Left ventricle myocardium inferior (tissue), 1 donor: ENCODE data around the gene P2RX6. TPM values are rescaled to one million over a fixed set of nuclear protein-coding genes. Genes with fewer than 3 reads are reported as not detected.

Experiments
- DNase-seq: peaks from one replicate; pipeline ENCODE4 v3.0.0-alpha.2; 2020
- H3K27ac ChIP-seq: fragments of 200-600 bp; replicated peaks from 2 replicates; pipeline ENCODE4 v1.8.0; 2021
- H3K27me3 ChIP-seq: fragments of 200-600 bp; 2 replicates; pipeline ENCODE4 v1.8.0; 2021; ENCODE audit warnings: low read depth
- H3K36me3 ChIP-seq: fragments of 200-600 bp; 2 replicates; pipeline ENCODE4 v1.8.0; 2021
- H3K4me1 ChIP-seq: fragments of 200-600 bp; 2 replicates; pipeline ENCODE4 v1.8.0; 2021
- H3K4me3 ChIP-seq: fragments of 200-600 bp; 2 replicates; pipeline ENCODE4 v1.8.0; 2021; ENCODE audit warnings: mild to moderate bottlenecking, moderate library complexity
- H3K9me3 ChIP-seq: fragments of 200-600 bp; replicated peaks from 2 replicates; pipeline ENCODE4 v1.8.0; 2021
- intact Hi-C: fragments of 100-400 bp; cut with micrococcal nuclease; formaldehyde crosslinking; loops from one replicate; pipeline ENCODE4 v1.11.0; 2022
- total RNA-seq: library from RNA; stranded (reverse); fragmentation: NEBNext Ultra II Directional; extraction: Animal tissue kit (Norgen Biotek cat#: 25700); gene quantifications from one replicate; pipeline ENCODE4 v1.2.1, GENCODE V29; 2021
- TF ChIP-seq, protein P1 (sequence below): fragments of 200-600 bp; IDR thresholded peaks from 2 replicates; pipeline ENCODE4 v1.8.0; 2021; ENCODE audit warnings: antibody characterized with exemption, mild to moderate bottlenecking, borderline replicate concordance
- donor health status: DM: no; HTN: yes; CAD: no; lungs with severe emphysema.

Gene P2RX6
- total RNA-seq, 1 donor from 2014 or later: 3.5 TPM

DNA sequence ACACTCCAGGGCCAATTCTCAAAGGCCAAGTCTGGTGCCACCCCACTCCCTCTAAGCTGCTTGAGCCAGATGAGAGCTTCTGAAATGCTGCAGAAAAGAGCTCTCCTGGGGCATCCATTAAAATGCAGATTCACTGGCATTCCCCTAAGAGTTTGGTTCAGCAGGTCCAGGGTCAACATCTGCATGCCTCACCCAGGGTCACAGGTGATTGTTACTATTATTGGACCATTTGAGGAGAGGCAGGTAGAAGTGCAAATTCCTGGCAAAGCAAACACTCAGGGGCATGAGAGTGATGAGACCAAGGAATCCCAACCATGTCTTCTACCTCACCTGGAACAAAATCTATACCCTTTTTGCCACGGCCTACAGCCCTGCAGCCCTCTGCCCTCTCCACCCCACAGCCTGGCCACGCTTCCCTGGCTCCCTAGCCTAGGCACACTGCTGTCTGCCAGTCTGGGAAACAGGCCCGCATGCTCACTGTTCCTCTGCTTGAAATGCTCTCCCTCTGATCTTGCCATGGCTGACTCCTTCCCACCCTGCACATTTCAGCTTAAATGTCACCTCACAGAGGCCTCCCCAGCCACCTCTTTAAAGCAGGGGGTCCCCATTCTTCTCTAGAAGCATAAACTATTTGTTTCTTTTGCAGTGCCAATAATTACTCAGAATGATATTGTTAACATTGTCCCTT is 4.4 kb upstream of the P2RX6 start:
- peaks cover 22% of the 10 kb centered on the region for H3K4me1 ChIP-seq
- intact Hi-C loops: no loop called here
- H3K27me3 ChIP-seq: no peaks in the 10 kb centered on the region
- H3K36me3 ChIP-seq: no peaks in the 10 kb centered on the region
- no peak overlapping the region for H3K4me3 ChIP-seq
- TF ChIP-seq, protein P1, sequence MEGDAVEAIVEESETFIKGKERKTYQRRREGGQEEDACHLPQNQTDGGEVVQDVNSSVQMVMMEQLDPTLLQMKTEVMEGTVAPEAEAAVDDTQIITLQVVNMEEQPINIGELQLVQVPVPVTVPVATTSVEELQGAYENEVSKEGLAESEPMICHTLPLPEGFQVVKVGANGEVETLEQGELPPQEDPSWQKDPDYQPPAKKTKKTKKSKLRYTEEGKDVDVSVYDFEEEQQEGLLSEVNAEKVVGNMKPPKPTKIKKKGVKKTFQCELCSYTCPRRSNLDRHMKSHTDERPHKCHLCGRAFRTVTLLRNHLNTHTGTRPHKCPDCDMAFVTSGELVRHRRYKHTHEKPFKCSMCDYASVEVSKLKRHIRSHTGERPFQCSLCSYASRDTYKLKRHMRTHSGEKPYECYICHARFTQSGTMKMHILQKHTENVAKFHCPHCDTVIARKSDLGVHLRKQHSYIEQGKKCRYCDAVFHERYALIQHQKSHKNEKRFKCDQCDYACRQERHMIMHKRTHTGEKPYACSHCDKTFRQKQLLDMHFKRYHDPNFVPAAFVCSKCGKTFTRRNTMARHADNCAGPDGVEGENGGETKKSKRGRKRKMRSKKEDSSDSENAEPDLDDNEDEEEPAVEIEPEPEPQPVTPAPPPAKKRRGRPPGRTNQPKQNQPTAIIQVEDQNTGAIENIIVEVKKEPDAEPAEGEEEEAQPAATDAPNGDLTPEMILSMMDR: no peak
- no peak for DNase-seq
- H3K9me3 ChIP-seq: no peaks in the 10 kb centered on the region
- no peak overlapping the region for H3K27ac ChIP-seq

DNA sequence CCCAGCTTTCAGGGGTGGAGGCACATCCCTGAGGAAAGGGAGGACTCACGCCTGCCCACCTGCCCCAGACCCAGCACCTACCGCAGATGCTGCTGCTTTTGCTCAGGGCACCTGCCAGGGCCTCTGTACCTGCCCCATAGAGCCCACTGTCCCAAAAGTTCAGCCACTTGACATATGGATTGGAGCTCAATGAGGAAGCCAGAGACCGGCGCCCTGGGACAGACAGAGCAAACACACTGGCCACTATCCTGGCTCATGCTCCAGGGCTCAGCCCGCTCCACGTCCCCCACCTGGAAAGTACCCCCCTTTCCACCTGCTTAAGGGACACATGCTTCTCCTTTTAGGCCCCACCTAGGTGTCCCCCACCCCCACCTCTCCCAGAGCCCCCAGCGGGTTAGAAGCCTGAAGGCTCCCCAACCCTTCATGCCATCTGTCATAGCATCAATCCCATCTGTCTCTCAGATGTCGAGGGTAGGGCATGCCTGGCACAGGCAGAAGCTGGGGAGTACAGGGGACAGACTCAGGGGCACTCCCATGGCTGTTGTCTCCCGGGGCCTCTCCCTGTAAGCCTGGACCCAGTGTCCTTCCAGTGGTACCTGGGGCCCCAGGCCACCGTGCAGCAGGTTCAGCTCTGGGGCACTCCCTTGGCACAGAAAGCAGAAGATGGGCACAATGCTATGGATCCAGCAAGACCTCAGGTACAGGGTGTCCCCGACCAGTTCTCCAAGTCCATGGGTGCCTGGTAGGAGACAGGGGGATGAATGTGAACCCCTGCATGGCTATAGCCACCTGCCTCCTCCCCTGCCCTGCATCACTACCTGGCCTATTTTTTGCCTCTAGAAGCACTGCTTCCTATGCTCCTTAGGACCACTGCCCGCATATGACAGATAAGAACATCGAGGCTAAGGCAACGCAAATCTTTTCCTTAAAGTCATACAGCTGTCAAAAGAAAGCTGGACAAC is 2.2 kb upstream of the P2RX6 start:
- Histone ChIP-seq H3K4me1 (peaks cover 26% of the 10 kb centered on the region), H3K9me3 (no peaks in the 10 kb centered on the region), H3K36me3 (no peaks in the 10 kb centered on the region), H3K27ac (no peak overlapping the region), H3K27me3 (no peaks in the 10 kb centered on the region), H3K4me3 (no peak overlapping the region)
- DNase-seq: no peak
- TF ChIP-seq, protein P1: no peak
- intact Hi-C loops: no loop called here

DNA sequence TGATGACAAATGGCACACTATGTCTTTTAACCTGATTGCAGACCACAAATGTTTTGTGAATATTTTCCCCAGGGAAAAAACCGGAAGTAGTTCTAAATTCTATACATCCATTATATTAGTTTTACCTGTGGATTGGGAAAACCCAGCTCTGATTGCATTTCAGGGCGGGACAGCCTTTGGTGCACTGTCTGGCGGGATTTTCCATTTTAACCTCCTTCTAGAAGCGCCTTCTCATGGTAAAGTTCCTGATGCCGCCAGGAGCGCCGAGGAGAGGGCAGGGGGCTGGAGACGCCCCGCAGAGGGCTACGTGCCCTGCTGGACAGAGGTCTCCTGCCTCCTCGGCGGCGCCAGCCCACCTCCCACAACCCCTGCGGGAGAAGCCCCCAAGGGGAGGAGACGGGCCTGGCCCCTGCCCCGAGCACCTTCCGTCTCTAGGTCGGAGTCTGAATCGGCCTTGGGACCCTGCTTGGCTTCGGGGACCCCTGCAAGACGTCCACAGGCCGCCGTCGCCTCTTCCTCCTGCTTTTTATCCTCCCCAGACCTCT is 1.2 kb upstream of the P2RX6 start:
- H3K9me3 ChIP-seq: no peaks in the 10 kb centered on the region
- peaks cover 26% of the 10 kb centered on the region for H3K4me1 ChIP-seq
- no peaks in the 10 kb centered on the region for H3K36me3 ChIP-seq
- H3K27me3 ChIP-seq: no peaks in the 10 kb centered on the region
- TF ChIP-seq, protein P1: no peak
- DNase-seq: no peak
- peak overlapping the region; percentile 81 for H3K27ac ChIP-seq
- intact Hi-C loops: no loop called here
- H3K4me3 ChIP-seq: peak overlapping the region; percentile 71

DNA sequence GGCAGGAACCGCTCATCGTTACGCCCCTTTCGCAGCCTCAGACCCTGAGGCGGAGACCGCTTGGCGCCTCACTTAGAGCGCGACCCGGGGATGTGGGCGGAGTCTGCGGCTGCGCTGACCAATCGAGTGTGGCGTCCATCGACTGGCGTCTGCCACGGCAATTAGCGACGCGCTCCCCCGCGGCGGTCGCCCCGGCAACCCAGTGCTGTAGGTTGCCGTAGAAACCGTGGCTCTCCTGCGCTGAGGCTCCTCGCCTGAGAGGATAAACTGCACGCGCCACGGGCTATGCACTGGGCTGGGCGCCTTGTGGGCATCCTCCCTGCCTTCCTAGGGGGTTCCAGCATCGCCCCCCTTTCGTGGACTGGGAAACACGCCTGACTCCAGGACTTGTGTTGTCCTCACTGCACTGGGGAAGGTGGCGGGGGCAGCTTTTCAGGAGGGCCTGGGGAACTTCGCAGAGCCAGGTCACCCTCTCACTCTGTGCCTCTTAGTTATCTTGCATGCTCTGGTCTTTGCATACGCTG is 701 bp upstream of the P2RX6 start:
- Histone ChIP-seq H3K4me3 (peak overlapping the region; percentile 71), H3K27ac (peak overlapping the region; percentile 81)
- intact Hi-C loops: no loop called here

More for the DNA sequence above, 701 bp upstream of the P2RX6 start:
- peaks cover 26% of the 10 kb centered on the region for H3K4me1 ChIP-seq
- peak; percentile 90 for DNase-seq
- H3K27me3 ChIP-seq: no peaks in the 10 kb centered on the region
- TF ChIP-seq, protein P1: no peak
- H3K9me3 ChIP-seq: no peaks in the 10 kb centered on the region
- H3K36me3 ChIP-seq: no peaks in the 10 kb centered on the region
